NCI-H1930 (cell line): ENCODE measurements around the gene KCTD19.

Experiments
- DNase-seq, 2 experiments: peaks; one replicate each; lab custom pipeline; 2025; lab: John Stamatoyannopoulos, UW

The KCTD19 gene

DNA sequence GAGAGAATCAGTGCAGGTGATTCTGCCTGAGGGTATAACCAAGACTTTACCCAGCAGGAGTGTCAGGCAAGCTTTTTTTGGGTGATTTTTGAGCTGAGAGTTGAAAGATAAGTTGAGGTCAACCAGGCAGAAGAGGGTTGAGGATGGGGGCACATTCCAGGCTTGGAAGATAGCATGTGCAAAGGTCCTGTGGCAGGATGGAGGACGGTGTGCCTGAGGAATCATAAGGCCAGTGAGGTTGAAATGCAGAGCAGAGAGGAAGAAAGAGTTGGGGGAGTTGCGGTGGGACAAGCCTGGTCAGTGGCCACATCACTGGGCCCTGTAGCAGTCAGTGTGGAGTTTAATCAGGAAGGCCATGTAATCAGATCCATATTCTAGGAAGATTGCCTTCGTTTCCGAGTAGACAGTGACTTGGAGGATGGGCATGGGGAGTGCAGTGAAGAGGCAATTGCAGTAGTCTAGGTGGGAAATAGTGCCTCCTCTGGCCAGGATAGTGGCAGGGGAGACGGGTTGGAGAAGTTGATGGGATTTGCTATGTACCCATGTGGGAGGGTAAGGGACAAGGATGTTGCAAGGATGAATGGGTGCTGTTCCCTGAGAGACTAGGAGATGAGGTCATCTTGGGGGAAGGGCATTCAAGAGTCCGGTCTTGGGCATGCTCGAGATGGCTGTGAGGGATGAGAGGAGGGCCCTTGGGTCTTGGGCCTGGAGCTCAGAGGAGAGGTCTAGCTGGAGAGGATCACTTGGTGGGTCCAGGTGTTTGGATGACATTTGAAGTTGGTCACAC lies 43.3 kb downstream of the KCTD19 start:
- no peak for DNase-seq

DNA sequence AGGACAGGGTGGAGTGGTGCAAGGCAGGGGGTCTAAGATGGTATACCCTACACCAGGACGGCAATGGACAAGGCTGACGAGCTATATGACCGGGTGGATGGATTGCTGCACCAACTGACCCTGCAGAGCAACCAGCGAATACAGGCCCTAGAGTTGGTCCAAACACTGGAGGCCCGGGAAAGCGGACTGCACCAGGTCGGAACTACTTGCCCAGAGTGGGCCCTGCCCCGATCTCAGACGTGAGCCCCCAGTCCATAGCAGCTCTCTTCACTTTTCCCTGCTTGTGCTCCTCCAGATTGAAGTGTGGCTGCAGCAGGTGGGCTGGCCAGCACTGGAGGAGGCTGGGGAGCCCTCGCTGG lies 44.1 kb downstream of the KCTD19 start:
- no peak for DNase-seq

DNA sequence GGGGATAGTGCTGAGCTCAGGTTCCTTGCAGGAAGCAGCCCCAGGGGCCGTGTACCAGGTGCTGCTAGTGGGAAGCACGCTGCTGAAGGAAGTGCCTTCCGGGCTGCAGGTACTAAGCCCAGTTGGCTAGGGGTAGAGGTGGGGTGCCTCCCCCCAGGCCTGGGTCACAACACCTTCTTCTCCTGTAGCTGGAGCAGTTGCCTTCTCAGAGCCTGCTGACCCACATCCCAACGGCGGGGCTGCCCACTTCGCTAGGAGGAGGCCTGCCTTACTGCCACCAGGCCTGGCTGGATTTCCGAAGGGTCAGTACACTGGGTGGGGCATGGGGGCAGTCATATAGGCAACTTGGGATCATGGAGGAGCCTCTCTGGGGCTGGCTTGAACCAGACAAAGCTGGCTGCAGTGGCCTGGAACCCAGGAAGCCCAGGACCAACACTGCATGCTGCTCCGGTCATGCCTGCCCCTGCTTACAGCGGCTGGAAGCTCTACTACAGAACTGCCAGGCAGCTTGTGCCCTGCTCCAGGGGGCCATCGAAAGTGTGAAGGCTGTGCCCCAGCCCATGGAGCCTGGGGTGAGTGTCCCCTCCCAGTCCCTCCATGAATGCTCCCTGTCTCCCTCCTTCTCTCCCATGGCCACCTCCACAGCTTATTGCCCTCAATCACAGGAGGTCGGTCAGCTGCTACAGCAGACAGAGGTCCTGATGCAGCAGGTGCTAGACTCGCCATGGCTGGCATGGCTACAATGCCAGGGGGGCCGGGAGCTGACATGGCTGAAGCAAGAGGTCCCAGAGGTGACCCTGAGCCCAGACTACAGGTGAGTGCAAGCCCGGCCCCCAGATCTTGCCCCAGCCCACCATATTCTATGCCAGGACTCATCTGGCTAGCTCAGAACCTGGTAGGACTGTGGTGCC lies 44.8 kb downstream of the KCTD19 start:
- DNase-seq, result no peak

DNA sequence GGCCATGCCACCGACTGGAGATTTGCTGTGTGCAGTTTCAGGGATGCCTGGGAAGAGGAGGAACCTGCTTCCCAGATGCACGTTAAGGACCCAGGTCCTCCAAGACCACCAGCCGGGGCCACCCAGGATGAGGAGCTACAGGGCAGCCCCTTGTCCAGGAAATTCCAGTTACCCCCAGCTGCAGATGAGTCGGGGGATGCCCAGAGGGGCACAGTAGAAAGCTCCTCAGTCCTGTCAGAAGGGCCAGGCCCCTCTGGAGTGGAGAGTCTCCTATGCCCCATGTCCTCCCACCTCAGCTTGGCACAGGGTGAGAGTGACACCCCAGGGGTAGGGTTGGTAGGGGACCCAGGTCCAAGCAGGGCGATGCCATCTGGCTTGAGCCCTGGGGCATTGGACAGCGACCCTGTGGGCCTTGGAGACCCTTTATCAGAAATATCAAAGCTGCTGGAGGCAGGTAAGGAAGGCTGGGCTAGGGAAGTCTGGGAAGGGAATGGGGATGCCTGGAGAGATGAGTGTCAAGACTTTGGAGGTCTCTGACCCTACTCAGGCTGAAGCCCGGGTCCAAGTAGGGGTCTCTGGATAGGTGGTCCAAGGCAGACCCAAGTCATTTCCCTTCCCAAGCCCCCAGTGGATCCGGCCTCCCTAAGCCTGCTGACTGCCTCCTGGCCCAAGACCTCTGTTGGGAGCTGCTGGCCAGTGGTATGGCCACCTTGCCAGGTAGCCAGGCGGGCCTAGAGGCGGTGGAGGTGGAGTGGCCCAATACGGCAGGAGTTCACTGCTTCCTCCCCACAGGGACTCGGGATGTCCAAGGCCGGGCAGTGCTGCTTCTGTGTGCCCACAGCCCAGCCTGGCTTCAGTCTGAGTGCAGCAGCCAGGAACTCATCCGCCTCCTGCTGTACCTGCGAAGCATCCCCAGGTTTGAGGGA lies 46.2 kb downstream of the KCTD19 start:
- DNase-seq, result no peak

DNA sequence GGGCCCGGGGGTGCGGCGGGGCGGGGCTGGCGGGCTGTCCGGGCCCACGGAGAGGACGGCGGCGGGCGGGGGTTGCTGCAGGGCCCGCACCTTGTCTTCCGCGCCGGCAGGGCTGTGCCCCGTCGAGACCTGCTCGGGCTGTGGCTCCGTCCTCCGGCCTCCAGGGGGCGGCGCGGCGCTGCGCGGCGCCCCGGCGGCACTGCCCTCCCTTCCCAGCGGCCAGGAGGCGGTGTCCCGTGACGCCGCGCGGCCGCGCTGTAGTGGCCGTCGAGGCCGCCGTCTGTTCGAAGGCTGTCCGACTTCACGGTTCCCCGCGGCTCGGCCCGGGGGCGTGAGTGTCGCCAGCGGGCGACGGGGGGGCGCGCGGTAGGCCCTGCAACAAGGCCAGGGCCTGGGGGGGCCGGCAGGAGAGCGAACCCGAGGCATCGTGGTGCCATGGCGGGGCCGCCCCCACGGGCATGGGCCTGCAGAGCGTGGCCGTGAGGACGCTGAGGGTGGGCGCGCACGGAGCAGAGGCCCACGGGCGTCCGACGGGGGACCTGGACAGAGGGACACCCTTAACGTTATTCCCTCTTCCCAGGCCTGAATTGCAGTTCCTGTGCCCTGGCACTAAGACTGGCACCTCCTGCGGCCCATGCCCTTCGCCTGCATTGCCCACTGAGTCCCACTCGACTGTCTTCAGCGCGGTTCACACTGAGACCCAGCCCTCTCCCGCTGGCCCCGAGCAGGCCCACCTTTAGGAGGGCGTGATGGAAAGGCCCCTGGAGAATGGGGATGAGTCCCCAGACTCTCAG lies 47.0 kb downstream of the KCTD19 start, which contains the start of gene PLEKHG4:
TSS of gene PLEKHG4 (plus strand) at position 237 of the 794 bp plus-strand sequence. CDS start at position 750, 513 bp downstream.
- DNase-seq, result peak; percentile 49 to 74

GRCh38 chr16:67278773-67279295 lies 47.7 kb downstream of the KCTD19 start:
- no peak for DNase-seq

DNA sequence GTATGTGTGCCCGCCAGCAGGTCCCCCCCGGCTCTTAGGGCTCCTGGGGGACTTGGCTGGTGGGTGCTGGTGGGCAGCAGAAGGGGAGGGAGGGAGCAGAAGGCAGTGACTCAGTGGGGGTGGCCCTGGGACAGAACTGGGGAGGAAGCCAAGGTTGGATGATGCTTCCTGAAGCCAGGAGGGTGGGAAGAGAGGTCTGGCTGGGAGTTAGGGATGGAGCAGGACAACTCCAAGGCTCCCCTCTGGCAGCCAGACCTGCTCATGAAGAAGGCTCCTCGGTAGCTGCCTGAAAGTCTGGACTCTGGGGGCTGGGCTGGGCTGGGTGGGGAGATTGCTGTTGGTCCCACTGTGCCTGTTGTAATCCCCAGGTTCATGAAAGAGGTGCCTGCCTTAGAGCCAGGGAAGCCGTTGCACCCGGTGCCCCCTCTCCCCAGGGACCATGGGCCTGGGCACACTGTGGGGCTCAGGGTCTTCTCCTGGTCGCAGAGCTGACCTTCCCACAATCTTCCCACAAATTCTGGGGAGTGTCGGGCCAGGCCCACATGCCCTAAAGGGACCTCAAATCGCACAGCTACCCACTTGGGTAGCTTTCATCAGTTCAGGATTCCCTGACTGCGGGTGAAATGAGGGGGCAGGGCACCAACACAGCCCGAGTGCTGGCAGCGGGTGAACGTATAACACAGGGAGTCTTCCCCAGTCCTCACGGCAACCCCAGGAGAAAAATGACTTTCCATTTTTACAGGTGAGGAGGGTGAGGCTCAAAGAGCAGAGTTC lies 48.4 kb downstream of the KCTD19 start:
- DNase-seq, result peak in 1 of 2 experiments; percentile 11

DNA sequence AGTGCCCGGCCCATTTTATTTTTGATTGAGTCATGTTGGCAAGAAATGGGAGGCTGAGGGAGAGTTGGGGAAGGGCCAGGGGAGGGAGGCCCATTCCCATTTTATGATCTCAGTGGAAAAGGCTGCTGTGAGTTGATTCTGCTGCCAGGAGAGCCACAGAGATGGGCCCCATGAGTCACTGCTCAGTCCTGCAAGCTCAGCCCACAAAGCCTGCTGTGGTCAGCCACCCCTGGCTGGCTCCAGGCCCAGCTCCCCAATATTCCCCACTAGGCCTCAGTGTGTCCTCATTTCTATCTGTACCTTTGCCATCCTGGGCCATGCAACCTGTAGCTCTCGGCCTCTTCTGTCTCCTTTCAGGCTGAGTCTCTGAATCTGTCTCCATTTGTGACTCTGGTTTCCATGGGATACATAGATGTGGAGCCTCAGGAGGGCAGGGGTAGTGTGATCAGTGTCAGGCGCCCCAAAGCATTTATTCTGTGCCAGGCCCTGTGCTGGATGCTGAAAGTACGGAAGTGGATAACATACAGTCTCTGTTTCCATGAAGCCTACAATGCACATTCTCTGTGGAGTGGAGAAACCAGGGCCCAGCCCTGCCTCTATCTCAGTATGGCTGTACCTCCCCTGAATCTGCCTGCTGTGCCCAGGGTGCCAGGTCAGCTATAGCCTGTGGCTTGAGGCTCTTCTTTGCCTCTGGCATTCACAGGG lies 49.1 kb downstream of the KCTD19 start:
- DNase-seq, result no peak

DNA sequence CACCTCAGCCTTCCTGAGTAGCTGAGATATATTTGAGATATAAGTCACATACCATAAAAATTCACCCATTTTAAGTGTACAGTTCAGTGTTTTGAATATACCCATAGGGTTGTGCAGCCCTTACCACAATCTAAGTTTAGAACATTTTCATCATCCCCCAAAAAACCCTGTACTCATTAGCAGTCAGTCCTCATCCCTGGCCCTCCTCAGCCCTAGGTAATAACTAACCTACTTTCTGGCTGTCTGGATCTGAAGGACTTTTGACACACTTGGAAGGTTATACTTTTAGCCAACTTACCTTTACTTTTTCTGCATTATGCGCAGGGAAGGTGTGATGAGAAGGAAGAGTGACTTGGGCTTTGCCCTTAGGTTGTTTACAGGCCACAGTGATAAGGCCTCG lies 51.2 kb downstream of the KCTD19 start:
- DNase-seq, result no peak

- no peak for DNase-seq
Measured at GRCh38 chr16:67271446-67271845, 55.1 kb downstream of the KCTD19 start.

DNA sequence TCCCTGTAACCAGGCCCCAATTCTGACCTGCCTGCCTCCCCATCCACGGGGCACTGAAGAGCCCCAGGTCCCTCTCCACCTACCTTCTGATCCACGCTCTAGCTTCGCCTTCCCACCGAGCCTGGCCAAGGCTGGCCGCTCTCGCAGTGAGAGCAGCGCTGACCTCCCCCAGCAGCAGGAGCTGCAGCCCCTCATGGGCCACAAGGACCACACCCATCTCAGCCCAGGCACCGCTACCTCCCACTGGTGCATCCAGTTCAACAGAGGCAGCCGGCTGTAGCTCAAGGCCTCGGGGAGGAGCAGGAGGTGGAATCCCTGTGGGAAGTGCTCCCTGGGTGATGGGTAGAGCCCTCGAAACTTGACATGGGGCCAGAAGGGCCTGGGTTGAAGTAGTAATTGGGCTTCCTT lies 55.6 kb downstream of the KCTD19 start:
- no peak for DNase-seq

DNA sequence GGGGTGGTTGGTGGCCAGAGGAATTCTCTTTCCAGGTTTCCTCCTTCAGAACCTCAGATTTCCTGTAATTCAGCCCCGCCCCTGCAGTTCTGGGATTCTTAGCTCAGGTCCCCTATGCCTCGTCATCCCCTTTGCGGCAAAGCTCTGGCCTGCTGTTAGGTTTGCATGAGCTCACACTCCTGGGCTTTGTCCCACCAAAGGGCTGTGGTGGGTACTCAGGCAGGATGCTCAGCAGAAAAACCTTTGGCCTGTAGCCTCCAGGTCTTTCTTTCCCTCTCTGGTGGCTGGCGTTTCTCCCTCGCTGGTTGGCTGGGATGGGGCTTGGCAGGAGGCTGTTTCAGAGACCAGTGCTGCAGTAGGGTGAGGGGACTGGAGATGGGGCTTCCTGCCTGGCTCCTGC lies 56.8 kb downstream of the KCTD19 start:
- no peak for DNase-seq

- DNase-seq, result no peak
Measured at GRCh38 chr16:67268136-67268579, 58.4 kb downstream of the KCTD19 start.

- DNase-seq, result no peak
Measured at GRCh38 chr16:67265834-67266233, 60.7 kb downstream of the KCTD19 start.

DNA sequence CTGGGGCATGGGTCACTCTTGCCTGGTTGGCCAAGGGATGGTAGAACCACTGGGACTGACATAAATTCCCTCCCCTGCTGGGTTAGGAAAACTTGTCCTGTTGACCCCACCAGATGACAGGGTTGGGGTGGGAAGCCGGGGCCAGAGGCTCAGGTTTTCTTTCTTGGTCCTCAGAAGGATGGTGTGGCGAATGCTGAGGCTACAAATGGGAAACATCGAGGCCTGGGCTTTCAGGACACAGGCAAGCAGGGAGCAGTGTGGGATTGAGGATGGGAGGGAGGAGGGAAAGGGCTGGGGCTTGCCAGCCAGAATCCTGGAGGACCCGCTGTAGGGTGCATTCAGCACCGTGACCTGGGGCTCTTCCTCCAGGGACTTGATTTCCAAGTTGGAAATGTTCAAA lies 61.7 kb downstream of the KCTD19 start:
- no peak for DNase-seq

DNA sequence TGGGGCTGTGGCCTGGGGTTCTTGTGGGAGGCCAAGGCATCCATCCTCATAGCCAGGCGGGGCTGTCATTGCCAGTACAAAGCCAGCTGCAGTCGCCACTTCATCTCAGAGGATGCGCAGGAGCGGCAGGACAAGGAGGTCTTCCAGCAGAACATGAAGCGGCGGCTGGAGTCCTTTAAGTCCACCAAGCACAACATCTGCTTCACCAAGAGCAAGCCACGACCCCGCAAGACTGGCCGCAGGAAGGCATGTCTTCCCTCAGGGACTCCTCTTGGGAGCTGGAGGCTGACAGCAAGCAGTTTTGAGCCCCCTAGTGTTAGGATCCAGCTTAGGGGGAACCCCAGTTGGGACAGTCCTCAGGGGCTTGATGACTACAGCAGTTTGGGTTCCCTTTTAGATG lies 62.3 kb downstream of the KCTD19 start:
- DNase-seq, result no peak

DNA sequence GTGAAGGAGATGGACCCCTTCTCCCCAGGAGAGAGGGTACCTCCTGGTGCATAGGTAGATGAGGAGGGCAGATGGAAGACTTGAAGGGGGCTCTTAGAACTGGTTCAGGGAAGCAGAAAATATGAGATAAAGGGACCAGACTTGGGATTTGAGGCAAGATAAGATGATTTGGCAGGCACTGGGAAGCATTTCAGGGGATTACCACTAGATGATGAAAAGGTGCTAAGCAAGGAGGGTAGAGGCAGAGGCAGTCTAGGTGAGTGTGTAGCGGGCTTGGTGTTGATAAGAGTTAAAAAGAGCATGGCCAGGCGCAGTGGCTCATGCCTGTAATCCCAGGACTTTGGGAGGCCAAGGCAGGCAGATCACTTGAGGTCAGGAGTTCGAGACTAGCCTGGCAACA lies 63.3 kb downstream of the KCTD19 start:
- no peak for DNase-seq

GRCh38 chr16:67260426-67261063 lies 66.0 kb downstream of the KCTD19 start:
- peak in 1 of 2 experiments; percentile 5 for DNase-seq

DNA sequence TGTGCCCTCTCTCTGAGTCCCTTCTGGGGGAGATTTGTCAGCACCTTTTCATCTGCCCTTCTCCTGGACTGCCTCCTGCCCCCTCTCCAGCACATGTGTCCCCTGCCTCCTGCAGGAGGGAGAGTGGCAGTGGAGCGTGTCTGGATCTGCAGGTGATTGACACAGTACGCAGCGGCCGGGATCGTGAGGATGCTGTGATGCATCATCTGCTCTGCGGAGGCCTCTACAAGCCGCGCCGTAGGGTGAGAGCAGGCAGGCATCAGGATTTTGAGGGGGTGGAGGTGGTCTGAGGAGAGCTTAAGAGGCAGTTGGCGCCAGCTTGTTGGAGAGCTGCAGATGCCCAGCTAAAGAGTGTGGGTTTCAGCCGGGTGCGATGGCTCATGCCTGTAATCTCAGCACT lies 66.8 kb downstream of the KCTD19 start:
- no peak for DNase-seq
